Neural crest cell (in vitro differentiated cells): ENCODE data around the gene CPLX1. TPM values are rescaled to one million over a fixed set of nuclear protein-coding genes. Genes with fewer than 3 reads are reported as not detected.

Source experiments
- DNase-seq: peaks from one replicate; pipeline ENCODE4 v3.0.0; 2021; ENCODE audit warnings: low read depth, mixed read lengths, low spot score
- H3K27ac Mint-ChIP-seq: one replicate; pipeline ENCODE4 v1.8.0; 2021; ENCODE audit warnings: mild to moderate bottlenecking, mixed read lengths; ENCODE audit not compliant: unreplicated experiment
- H3K27me3 Mint-ChIP-seq: 2 replicates; pipeline ENCODE4 v1.8.0; 2021; ENCODE audit warnings: low read depth, mild to moderate bottlenecking, mixed read lengths
- H3K36me3 Mint-ChIP-seq: 2 replicates; pipeline ENCODE4 v1.8.0; 2021; ENCODE audit warnings: low read depth, mild to moderate bottlenecking, mixed read lengths
- H3K4me1 Mint-ChIP-seq: 2 replicates; pipeline ENCODE4 v1.8.0; 2021; ENCODE audit warnings: mixed read lengths
- H3K4me3 Mint-ChIP-seq: one replicate; pipeline ENCODE4 v1.8.0; 2021; ENCODE audit warnings: mild to moderate bottlenecking, mixed read lengths
- H3K9me3 Mint-ChIP-seq: 2 replicates; pipeline ENCODE4 v1.8.0; 2021; ENCODE audit warnings: mixed read lengths
- CTCF ChIP-seq: fragments of 200-600 bp; sonication (generic); conservative IDR thresholded peaks from 2 replicates; pipeline ENCODE4 v1.5.0; 2021; ENCODE audit warnings: antibody characterized with exemption, mild to moderate bottlenecking
- total RNA-seq: library from RNA; stranded (reverse); gene quantifications from 2 replicates; pipeline ENCODE4 v1.2.1, GENCODE V29; 2021

Gene CPLX1
- total RNA-seq, 1 donor from 2014 or later = 2.0 TPM

- DNase-seq = no peak
- TF ChIP-seq CTCF = no peak
- H3K27me3 Mint-ChIP-seq = peaks cover 23% of the 10 kb centered on the region
Measured at GRCh38 chr4:832108-832507, 6.2 kb upstream of the CPLX1 start.

GRCh38 chr4:831483-831805, 5.5 kb upstream of the CPLX1 start:
- no peak for DNase-seq
- no peak overlapping the region for H3K4me3 Mint-ChIP-seq
- no peaks in the 10 kb centered on the region for H3K9me3 Mint-ChIP-seq
- H3K27ac Mint-ChIP-seq = no peak overlapping the region
- H3K36me3 Mint-ChIP-seq = no peaks in the 10 kb centered on the region
- no peak for TF ChIP-seq CTCF
- peaks cover 24% of the 10 kb centered on the region for H3K27me3 Mint-ChIP-seq
- H3K4me1 Mint-ChIP-seq = no peaks in the 10 kb centered on the region

More at GRCh38 chr4:832108-832507, 6.2 kb upstream of the CPLX1 start:
- Mint-ChIP-seq H3K4me3 (no peak overlapping the region), H3K27ac (no peak overlapping the region), H3K36me3 (no peaks in the 10 kb centered on the region), H3K9me3 (no peaks in the 10 kb centered on the region), H3K4me1 (no peaks in the 10 kb centered on the region)

GRCh38 chr4:830601-831482, 4.9 kb upstream of the CPLX1 start:
- Mint-ChIP-seq H3K27ac (no peak overlapping the region), H3K27me3 (peaks cover 24% of the 10 kb centered on the region), H3K4me3 (no peak overlapping the region), H3K4me1 (no peaks in the 10 kb centered on the region), H3K9me3 (no peaks in the 10 kb centered on the region), H3K36me3 (no peaks in the 10 kb centered on the region)
- no peak for DNase-seq
- no peak for TF ChIP-seq CTCF

- Mint-ChIP-seq H3K27ac (no peak overlapping the region), H3K27me3 (peaks cover 27% of the 10 kb centered on the region), H3K4me3 (no peak overlapping the region), H3K9me3 (no peaks in the 10 kb centered on the region), H3K36me3 (no peaks in the 10 kb centered on the region), H3K4me1 (no peaks in the 10 kb centered on the region)
- no peak for TF ChIP-seq CTCF
- no peak for DNase-seq
Measured at GRCh38 chr4:829761-830600, 4.1 kb upstream of the CPLX1 start.

GRCh38 chr4:829291-829690, 3.4 kb upstream of the CPLX1 start:
- TF ChIP-seq CTCF = no peak
- H3K4me1 Mint-ChIP-seq = no peaks in the 10 kb centered on the region
- H3K9me3 Mint-ChIP-seq = no peaks in the 10 kb centered on the region
- DNase-seq = no peak
- H3K36me3 Mint-ChIP-seq = no peaks in the 10 kb centered on the region
- no peak overlapping the region for H3K27ac Mint-ChIP-seq
- H3K27me3 Mint-ChIP-seq = peaks cover 34% of the 10 kb centered on the region
- no peak overlapping the region for H3K4me3 Mint-ChIP-seq
